ENCODE measurements around the gene UBE2O.

UBE2O gene

DNA sequence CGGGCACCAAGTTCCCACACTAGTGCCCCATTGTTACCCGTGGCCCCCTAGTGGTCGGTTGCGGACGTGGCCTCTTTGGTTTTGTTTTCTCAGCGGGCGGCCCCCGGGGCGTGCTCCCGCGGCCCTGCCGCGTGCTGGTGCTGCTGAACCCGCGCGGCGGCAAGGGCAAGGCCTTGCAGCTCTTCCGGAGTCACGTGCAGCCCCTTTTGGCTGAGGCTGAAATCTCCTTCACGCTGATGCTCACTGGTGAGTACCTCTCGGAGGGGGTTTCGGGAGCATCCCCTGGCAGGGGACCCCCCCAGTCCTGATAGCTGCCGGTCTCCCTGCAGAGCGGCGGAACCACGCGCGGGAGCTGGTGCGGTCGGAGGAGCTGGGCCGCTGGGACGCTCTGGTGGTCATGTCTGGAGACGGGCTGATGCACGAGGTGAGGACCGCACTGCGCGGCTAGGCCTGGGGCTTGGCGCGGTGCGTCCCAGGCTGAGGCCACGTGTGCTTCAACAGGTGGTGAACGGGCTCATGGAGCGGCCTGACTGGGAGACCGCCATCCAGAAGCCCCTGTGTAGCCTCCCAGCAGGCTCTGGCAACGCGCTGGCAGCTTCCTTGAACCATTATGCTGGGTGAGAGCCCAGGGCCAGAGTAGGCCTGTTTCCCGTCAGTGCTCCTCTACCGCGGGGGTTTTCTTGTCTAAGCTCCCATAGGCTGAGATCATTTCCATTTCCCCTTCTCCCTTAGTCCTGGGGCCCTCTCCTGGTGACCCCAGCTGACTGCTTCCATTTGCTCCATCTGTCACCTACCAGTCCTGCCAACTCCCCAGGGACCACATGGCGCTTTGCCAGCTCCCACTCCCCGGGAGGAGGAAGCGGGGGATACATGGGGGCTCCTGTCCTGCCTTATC is 66.8 kb downstream of the UBE2O start:
- no peak for FAIRE-seq

DNA sequence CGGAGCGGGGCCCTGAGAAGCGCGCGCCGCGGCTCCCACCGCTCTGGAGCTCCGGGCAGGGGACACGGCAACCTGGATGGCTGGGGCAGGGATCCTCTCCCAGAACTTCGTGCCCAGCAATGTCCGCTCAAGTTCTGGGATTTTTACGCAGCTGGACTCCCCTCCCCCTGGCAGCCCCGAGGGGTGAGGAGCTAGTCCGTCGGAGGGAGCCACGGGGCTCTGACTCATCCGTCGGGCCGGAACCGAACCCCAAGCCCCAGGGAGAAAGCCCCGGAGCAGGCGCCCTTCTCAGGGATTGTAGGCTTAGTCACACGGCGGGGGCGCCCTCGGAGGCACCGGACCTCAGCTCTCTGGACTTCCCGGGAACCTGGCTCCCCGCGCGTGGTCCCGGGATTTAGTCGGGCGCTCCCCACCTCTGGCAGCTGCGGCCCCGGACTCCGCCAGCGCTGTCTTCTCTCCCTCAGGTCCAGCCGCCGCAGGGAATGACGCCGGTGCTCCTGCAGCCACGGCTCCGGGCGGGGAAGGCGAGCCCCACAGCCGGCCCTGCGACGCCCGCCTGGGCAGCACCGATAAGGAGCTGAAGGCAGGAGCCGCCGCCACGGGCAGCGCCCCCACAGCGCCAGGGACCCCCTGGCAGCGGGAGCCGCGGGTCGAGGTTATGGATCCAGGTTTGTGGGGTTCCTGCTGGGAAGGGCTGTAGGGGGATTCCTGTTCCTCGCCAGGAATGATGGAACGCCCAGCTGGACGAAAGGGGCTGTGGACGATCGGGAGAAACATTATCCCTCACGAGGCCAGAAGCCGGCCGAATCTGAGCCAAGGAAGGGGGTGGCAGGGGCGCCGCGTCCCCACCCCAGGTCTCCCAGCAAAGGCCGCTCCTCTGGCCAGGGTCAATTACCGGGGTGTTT is 67.7 kb downstream of the UBE2O start:
- FAIRE-seq: no peak

DNA sequence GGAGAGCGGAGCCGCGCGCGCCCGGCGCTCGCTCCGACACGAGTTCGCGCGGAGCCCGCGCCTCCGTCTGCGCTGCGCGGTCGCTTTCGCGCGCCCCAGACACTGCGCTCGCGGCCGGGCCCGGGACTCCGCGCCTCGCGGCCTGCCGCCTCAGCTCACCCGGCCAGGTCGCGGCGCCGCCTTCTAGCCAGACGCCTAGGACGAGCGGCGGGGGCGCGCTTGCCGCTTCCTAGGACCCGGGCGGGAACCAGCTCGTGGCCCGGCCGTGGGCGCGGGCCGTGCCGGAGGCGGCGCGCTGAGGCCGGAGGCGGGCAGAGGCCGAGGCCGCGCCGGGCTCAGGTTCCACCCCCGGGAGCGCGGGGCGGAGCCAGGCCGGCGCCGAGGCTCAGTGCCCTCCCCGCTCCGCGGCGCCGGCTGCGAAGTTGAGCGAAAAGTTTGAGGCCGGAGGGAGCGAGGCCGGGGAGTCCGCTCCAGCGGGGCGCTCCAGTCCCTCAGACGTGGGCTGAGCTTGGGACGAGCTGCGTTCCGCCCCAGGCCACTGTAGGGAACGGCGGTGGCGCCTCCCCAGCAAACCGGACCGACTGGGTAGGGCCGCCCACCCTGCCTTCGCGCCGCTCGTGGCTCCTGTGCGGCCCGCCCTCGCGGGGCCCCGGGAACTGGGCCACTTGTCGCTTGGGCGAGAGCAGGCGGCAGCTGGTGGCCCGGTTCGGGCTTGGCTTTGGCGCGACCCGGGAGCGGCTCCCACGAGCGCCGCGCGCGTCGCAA is 68.5 kb downstream of the UBE2O start, which contains the start of gene SPHK1:
Gene SPHK1, plus strand, starts transcription at position 388 of the 765 bp plus-strand sequence. CDS start 1,036 bp downstream, outside the sequence.
- FAIRE-seq: no peak

DNA sequence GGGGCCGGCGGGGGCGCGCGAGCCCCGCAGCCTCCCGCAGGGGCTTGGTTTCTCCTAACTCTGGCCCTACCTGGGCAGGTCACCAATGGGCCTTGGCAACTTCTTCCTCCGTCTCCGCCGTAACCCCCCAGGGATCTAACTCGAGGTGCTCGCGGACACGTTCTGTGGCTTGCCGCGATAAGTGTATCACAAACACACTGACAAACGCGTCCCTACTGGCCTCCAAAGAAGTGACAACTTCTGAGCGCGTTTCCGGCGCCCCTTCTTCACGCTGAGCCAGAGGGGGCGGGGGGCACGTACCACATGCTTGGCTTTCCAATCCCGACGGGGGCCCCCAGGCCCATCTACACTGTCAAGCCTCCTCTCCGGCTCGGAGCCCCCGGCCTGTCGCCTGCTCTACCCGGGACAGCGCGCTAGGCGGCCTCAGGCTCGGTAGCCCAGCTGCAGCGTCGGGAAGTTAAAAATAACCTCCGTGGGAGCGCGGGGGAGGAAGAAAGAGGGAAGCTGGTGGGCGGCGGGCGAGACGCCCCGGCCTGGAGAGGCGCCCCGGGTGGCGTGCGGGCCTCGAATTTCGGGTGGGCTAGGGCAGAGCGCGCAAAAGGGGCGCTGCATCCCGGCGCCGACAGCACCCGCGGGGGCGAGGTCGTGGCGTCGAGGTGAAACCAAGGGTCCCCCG is 69.3 kb downstream of the UBE2O start:
- no peak for FAIRE-seq

DNA sequence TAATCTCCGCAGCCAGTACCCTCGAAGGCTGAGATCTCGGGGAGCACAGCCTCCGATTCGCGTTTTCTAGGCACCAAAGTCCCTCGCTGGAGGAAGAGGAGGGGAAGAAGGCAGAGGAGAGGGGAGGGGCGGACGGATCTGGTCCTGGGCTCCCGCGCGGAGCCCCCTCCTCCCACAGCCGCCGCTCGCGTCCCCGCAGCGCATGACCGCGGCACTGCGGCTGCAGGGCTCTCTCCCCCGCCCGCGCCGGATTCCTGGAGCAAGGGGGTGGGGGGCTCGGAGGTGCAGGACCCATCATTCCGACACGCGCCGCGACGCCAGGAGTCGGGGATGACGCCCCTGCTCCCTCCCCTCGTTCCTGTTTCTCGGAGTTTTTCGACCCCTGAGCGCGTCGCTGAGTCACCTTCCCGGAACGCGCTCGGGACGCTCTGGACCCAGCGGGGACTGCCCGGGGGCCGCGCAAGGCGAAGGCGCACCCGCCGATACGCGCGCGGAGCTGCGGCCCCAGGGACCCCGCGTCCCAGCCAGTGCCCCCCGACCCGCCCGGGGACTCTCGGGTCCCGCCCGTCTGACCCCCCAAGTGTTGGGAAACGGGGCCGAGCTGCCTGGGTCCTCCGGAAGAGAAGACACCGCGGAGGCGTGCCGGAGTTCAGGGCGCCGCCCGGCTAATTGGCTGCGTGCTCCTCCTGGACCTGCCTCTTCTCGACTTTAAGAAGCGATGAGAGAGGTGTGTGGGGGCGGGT is 70.0 kb downstream of the UBE2O start:
- no peak for FAIRE-seq

DNA sequence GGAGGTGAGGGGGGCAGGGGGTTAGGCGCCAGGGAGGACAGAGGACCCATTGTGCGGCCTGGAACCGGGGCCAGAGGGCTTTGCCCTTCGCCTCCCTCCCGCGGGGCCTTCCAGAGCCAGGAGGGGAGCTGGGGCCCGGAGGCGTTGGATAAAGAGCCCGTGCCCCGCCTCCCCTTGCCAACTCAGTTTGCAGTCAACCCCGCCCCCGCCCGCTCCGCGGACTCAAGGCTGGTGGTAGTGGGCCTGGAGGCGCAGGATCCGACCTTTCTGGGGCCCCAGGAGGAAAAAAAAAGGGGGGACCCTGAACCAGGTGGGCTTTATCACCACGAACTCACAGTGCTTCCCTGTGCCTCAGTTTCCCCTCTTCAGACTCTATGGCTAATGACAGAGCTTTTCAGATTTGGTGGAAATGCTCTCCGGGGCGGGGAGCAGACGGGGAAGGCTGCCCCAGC is 70.6 kb downstream of the UBE2O start:
- no peak for FAIRE-seq

DNA sequence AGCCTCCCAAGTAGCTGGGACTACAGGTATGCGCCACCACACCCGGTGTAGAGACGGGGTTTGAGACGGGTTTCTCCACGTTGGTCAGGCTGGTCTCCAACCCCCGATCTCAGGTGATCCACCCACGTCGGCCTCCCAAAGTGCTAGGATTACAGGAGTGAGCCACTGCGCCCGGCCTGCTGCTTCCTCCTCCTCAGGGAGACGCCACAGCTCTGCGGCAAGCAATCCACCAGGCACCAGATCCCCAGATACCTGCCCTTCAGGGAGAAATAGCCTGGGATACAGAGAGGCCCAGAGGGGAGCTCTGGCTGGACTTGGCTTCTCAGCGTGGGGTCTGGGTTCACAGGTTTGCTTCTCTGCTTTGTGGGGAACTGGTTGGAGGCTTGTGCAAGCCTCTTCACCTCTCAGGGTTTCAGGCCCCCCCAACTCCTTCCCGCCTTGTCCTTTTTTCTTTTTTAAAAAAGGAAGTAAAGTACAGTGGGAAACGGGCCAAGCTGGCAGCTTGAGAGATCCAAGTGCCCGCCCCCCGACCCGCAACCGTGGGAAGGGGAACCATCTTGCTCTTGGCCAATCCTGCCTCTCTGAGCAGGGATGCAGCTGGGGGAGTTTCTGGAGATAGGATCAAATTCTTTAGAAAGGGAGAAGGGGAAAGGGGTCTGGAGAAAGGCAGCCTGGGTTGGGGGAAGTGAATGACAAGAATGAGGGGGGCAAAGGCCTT is 71.2 kb downstream of the UBE2O start:
- no peak for FAIRE-seq

DNA sequence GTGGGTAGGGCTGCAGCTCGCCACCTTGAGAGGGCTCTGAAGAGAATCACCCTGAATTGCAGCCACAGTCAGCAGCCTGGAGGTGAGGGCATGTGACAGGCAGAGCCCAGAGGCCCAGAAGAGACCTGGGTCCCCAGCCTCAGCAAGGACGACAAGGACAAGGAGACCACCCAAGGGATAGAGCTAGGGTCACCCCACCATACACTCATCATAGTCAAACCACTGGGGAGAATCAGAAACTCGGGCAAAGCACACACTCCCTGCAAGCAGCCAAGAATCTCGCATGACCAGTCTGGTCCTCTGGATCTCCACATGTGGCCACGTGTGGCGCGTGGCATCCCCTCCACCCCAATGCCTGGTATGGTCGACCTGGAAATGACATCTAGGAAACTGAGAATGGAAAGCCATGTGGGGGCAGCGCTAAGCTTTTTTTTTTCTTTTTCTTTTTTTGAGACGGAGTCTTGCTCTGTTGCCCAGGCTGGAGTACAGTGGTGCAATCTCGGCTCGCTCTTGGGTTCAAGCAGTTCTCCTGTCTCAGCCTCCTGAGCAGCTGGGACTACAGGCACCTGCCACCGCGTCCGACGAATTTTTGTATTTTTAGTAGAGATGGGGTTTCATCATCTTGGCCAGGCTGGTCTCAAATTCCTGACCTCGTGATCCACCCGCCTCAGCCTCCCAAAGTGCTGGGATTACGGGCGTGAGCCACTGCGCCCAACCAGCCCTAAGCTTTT is 73.1 kb downstream of the UBE2O start:
- FAIRE-seq: no peak

DNA sequence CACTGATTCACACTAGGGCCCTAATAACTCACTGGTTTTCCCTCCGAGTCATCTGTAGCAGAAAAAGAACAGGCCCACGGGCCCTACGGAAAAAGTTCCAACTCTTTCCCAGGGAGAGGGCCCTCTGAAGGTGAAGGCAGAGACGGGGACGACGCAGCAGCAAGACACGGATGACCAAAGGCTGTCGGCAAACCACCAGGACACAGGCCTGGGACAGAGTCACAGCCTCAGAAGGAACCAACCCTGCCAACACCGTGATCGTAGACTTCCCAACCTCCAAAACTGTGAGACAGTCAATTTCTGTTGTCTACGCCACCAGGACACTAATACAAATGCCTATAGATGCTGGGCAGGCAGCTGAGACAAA is 73.7 kb downstream of the UBE2O start:
- no peak for FAIRE-seq

DNA sequence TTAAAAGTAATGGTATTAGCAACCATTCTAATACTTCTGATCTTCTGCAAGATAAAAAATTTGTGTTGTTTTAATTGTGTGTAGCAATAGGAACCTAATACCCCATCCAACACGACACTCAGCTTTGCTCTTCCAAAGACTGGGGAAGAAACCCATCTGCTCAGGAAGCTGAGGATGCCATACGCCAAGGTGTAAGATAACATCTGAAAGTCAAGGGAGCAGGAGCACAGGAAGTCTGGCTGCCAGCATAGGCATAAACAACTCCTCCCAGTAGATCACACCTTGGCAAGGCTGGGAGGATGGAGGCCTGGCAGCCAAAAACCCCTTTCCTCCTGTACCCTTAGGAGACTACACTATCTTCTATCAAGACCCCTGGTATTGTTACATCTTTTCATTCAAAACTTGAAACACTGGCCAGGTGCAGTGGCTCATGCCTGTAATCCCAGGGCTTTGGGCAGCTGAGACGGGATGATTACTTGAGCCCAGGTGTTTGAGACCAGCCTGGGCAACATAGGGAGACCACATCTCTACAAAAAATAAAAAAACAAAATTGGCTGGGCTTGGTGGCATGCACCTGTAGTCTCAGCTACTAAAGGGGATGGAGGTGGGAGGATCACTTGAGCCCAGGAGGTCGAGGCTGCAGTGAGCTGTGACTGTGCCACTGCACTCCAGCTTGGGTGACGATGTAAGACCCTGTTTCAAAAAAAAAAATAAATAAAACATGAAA is 74.2 kb downstream of the UBE2O start:
- no peak for FAIRE-seq

DNA sequence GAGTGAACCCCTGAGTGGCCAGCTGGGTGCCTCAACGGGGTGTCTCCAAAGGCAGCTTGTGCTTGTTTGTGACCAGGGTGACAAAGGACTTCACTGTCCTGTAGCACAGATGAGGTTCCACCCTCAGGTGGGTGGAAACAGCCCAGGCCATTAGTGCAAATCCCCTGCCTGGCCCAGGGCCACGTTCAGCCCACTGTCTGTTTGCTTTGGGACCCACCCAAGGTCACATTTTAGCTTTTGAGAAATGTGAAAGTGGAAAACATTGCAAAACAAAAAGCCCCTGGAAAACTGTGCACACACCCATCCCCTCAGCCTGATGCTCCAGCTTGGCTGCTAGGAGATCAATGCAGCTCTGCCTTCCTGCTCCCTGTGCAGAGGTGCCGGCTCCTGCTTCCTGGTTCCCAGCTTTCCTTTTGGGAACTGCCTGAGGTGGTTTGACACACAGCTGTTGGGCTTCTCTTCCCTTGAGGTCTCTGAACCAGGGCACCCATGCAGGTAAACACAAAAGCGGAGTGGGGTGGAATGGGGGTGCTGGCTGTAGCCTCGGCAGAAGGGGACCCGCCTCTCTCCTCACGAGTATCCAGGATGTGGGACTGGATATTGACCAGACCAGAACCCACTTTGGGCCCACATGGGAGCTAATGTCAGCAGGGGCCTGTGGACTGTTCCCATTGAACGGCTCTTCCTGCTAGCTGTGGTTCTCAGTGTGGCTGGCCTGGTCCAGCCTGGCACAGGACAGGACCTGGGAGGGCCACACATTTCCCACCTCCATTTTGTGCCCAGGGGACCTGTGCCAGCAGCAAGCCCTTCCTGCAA is 76.4 kb downstream of the UBE2O start:
- FAIRE-seq: no peak

DNA sequence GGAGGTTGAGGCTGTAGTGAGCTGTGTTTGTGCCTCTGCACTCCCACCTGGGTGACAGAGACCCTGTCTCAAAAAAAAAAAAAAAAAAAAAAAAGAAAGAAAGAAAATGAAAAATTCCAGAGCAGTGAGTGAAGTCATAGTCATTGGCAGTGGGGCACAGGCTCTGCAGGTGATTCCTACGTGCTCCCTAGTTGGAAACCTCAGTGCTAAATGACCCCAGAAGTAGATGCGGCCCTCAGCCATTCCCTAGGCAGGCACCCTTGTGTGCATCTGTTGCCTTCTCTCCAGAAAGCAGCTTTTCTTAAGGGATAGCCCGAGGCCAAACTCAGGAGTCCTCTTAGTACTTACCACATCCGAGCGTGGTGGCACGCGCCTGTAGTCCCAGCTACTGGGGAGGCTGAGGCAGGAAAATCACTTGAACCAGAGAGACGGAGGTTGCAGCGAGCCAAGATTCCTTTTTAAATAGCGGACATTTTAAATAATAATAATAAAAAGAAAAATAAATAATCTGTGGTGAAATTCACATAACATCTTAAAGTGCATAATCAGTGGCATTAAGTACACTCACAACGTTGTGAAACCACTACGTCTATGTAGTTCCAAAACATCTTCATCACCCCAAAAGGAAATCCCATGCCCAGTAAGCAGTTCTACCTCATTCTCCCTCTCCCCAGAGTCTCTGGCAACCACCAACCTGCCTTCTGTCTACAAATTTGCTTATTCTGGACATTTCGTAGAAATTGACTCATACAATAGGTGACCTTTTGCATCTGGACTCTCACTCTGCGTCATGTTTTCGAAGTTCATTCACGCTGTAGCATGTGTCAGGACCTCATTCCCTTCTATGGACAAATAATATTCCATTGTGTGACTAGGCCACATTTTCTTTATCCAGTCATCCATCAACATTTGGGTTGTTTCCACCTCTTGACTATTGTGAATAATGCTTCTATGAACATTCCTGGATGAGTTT is 81.0 kb downstream of the UBE2O start:
- no peak for FAIRE-seq

DNA sequence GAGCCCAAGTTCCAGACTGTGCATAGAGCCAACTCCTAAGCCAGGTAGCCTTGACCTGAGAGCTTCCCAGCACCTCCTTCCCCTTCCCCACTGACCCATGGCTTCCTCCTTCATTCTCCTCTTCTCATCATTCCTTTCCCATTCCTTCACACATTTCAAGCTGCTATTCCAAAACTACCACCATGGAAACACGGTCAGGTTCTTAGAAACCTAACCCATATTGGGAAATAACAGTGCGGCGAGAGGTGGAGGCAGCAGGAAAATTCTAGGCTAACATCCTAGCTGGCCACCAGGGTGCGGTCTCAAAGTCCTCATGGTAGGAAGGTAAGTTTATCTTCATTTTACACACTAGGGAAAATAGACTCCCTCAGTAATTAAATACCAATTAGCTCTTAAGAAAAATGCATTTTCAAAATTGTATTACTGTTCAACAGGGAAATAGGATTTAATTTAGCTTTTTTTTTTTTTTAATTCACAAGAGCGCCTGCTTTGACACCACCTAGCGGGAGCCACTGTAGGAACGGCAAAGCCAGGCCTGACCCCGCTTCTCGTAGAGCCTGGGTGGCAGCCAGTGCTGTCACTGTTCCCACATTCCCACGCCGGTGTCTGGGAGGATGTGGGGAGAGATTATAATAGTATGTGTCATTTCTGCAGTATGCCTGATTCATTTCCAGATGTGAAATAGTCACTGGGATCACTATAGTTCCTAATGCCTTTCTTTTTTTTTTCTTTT is 82.5 kb downstream of the UBE2O start:
- no peak for FAIRE-seq

DNA sequence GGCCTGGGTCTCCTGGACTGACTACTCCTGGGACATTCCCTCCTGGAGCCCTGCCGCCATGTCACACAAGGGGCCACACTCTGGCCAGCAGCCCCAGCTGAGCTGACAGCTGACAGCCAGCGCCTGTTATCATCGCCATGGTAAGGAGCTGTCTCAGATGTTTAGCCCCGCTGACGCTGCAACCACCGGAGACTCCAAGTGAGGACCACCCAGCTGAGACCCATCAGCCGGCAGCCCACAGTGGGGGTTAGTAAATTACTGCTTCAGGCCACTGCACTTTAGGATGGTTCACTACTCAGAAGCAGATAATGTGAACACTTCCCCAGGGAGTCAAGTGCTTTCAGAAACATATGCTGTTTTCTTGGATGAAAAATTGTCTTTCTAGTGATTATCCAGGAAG is 83.1 kb downstream of the UBE2O start:
- FAIRE-seq: no peak

DNA sequence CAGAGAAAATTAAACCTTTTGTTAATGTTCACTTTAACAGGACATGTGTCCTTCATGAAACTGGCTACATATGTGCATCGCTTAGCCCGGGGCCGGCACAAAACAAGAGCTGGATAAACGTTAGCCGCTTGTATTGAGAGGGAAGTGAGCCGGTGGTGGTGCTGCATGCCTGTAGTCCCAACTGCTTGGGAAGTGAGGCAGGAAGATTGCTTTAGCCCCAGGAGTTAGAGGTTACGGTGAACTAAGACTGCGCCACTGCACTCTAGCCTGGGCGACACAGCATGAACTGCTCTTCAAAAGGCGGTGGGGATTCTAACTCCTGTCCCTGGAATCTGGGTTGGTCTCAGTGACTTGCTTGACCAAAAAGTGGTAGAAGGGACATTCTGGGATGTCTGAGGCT is 83.6 kb downstream of the UBE2O start:
- FAIRE-seq: no peak

DNA sequence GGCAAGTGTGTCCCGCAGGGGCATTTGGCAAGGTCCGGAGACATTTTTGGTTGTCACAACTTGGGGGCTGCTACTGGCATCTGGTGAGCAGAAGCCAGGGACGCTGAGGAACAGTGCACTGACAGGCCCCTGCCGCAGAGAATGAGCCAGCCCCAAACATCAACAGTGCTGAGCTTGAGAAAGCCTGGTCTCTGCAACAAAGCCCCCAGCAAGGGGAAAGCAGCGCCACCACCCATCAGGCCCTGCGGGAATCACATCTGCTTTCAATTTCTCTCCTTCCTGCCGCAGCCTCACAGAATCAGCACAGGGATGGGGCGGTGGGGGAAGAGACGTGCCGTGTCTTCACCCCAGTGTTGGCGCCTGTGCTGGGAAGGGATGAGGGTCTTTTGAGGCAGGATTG is 84.4 kb downstream of the UBE2O start:
- no peak for FAIRE-seq

DNA sequence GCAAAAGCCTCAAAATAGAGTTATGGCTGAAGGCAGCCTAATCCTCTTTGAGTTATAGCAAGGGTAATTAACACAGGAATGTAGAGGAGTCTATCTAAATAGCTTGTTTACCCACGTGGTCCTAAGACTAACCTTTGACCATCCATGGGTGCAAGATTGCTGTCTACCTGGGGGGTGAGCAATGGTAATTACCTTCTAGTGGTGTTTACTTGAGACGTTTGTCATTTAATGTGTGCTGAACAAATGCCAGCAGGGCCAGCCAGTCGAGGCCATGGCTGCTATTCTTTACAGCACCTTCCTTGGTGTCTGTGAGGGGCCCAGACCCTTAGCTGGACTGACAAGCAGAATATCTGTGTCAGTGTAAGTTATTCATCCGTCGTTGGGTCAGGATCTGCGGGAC is 85.3 kb downstream of the UBE2O start:
- no peak for FAIRE-seq

Data from A204.1 (cell line).